GM12892 (cell line): Measurements from ENCODE around the gene TJP2.

Experiments
- POLR2A ChIP-seq: IDR thresholded peaks from 2 replicates; pipeline ENCODE4 v1.6.1; 2011; ENCODE audit warnings: low read depth, low read length, control low read depth
- POLR2AphosphoS5 ChIP-seq: IDR thresholded peaks from 2 replicates; pipeline ENCODE4 v1.6.1; 2011; ENCODE audit warnings: low read depth, low read length, control low read depth

DNA sequence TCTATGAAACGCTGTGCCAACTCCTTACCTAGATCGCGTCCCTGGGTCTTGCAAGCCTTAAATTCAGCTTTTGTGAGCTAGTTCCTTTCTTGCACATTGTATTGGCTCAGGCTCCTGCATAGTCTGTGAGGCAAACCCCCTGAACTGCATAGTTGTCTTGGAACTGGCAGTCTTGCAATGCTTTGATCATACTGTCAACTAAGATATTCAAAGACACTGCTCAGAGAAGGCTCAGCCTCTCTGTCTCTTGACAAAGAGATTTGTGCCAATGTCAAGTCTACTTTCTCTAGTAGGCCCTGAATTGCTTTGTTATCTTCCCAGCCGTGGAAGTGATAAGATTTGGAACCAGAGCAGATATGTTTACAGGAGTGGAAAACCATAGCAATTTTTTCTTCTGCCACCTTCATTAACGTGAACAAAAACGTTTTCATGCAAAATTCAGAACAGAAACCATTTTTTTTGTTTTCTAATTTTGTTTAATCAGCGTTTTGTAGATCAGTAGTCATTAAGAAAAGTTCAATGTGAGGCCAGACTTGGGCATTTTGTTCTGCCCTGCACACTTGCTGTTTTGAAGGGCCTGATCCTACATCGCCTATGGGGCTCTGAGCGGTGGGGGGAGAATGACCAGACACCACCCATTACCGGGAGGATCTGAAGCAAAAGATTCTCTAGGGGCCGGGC is 123.4 kb downstream of the TJP2 start:
- TF ChIP-seq POLR2A (no peak), POLR2AphosphoS5 (no peak)
